Stimulated activated CD4-positive, alpha-beta T cell treated with anti-CD3 and anti-CD28 coated beads, Interleukin-12 subunit alpha, Interleukin-12 subunit beta, amount 100 ng/mL, for 24 hours (primary cell): Measurements from ENCODE around the gene KCNJ10.

Experiments
- DNase-seq, 2 experiments: peaks; one replicate each; pipeline ENCODE4 v3.0.0-alpha.2; 2020; ENCODE audit warnings: low read depth in 2 of 2

KCNJ10 gene

DNA sequence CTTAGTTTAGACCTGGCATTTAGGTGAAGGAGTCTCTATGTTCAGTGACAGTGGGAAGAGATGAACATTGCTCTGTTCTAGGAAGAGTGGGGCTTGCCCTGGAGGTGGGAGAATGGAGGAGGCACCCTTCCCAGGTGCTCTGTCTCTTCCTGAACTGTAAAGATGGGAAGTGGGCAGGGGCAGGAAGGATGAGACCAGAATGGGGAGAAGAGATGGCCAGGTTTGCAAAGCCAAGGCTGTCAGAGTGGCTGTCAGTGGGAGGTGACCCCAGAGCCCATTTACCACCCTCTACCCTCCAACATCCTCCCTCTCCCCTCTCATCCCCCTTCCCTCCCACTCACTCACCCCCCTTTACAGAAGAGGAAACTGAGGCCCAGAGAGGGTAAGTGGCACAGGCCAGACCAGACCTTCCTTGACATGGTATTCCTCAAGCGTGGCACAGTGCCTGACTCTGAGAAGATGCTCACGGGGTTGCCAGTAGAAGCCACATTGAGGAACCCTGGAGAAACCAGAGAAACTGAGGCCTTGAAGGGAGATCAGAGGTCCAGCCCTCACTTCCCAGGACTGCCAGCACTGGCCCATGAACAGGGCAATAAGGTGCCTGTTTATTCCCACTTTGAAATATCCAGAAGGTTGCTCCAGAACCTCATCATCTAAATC, 29.9 kb upstream of the KCNJ10 start:
- no peak for DNase-seq

DNA sequence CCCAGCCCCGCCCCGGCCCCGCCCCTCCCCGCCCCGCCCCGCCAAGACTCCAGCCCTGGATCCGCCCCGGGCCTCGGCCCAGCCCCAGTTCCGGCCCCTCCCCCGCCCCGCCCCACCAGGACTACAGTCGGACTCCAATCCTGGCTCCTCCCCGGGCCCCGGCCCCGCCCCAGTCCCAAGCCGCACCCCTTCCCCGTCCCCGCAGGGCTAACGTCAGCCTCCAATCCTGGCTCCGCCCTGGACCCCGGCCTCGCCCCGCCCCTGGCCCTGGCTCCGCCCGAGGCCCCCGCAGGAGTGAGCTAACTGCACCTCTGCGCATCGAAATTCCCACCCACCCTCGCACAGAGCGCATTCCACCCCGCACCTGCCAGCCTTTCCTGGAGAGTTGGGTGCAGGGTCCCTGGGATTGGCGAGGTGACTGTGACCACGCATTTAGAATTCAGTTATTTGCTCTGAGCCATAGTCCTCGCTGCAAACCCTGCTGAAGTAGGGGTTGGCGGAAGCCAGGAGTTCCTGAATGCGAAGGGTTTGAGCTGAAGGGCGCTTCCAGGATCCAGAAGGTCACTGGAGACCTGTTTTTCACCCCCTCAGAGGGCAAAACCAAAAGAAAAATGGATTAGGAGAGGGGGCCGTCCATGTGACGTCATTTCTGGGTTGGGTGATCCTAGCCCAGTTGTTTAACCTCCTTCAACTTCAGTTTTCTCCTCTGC, 29.0 kb upstream of the KCNJ10 start:
- peak; percentile 95 to 99 for DNase-seq

DNA sequence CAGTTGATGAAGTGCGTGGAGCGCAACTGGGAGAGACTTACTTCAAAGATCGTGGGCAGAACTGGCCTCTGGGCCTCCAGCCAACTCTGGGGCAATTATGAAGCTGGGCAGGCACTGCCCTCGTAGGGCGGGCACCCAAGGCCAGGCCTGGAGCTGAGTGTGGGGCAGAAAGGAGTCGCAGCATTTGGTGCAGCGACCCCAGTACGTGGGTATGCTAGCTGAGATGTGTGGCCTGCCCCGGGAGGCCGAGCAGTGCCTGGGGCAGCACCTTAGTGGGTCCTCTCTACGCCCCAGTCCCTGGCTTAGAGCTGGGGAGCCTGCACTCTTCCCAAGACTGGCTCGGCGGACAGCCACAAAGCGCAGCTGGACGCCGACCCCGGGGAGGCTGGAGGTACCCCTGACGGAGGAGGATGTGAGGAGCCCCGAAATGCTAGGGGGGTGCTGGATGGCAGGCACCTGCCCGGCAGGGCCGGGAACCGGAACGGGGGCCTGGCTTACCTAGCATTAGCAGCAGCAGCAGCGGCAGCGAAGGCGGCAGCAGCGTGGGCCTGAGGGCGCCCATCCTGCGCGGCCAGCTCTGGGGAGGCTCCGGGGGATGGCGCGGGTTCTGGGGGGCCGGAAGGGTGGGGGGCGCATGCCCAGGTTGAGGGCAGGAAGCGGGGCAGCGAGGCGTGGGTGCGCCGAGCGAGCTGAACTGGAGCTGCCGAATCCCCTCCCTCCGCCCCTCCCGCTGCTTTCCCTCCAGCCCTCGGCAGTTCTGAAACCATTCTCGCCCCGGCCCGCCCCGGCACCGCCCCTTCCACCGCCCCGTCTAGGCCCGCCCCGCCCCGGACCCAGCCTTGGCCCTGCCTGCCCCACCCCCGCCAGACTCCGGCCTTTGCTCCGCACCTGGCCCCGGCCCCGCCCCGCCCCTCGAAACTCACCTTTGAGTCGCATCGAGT, 28.2 kb upstream of the KCNJ10 start, which contains the start of gene IGSF8:
Gene IGSF8 (minus strand): TSS at position 709 of the 941 bp plus-strand sequence. CDS start 147 bp downstream, at position 562.
- DNase-seq = peak; percentile 86 to 93

DNA sequence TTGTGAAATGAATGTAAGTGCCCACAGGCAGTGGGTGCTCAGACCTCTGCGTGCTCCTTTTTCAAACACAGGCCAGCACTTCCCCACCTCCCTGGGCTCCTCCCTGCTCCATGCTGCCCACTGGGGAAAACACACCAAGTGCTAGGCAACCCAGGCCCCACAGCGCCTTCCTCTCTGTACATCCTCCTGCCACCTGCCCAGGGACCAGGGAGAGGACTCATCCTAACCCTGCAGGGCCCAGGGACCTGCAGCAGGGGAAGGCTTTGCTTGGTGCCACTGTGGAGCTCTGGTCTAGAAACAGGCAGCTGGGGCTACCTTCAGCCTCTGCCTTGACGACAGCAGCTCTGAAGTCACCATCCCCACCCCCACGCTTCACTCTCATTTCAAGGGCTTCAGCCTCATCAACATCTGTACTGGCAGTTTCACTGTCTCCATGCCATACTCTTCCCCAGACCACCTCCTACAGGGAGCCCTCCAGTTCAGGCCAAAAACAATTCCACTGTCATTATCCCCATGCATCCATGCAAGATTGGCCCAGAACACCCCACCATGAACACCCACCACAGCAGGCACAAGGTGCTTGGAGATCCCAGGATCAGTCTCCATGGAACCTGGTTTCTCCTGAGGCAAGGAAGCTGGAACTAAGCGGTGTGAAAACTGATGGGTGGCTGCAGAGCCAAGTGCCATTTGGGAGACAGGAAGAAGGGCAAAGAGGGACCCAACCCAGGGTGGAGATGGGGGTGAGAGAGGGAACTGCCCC, 27.4 kb upstream of the KCNJ10 start:
- peak in 1 of 2 experiments; percentile 26 for DNase-seq

DNA sequence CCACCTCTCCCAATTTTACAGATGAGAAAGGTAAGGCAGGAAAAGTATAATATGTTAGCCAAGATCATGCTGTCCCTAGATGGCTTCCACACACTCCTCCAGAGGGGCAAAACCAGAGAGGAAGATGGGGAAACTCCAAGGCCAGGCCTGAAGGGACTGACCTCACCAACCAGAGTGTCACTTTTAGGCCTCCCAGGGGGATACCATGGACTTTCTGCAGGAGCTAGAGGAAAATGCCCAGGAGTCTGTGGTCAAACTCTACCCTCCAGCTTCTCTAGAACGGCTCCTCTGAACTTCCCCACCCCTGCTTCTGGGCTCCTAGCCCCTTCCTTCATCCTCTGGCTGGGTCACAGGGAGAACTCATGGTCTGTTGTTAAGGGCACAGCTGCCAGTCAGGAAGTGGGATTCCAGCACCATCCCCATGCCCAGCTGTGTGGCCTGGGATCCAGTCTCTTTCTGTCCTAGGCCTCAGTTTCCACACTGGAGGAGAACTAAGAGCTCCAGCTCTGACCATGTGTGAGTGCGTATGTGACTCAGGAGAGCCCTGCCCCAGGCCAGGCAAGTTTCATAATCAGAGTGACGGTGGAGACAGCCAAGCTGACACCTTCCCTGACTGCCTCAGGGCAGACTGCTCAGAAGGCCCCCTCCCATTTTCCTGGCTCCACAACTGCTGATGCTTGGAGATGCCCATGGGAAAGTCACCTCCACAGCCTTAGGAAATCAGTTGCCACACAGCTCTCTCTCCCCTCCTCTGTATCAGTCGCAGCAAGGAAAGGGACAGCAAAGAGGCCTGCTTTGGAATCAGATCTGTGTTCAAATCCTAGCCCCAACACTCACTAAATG, 26.5 kb upstream of the KCNJ10 start:
- no peak for DNase-seq

DNA sequence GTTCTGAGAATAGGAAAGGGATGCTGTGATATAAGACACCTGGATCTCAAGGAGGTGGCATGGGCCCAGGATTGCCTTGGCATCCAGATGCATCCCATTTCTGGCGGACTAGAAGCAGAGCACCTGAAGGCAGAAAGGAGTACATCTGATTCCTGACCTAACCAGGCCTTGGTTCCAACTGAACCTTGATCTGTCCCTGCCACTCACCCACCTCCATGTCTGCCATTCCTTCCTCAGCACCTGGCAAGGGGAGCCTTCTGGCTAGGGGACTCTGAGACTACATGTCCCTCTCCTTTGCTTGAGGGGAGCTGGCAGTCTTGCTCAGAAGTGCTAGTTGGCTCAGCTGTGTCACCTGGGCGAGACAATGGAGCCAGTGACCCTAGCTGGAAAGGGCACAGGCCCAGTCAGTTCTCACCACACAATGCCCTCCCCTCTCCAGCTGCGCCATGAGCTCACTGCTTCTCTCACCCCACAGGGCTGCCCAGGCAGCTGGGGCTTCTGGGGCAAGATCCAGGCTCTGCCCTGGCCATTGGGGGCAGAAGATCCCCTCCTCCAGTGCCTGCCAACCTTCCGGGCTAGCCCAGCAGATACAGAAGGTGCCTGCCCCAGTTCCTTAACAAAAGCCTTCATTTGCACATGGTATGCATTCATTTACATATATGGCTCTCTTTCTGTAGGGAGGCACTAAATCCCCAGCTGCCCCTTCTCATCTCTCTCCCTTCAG, 25.6 kb upstream of the KCNJ10 start:
- DNase-seq = no peak

DNA sequence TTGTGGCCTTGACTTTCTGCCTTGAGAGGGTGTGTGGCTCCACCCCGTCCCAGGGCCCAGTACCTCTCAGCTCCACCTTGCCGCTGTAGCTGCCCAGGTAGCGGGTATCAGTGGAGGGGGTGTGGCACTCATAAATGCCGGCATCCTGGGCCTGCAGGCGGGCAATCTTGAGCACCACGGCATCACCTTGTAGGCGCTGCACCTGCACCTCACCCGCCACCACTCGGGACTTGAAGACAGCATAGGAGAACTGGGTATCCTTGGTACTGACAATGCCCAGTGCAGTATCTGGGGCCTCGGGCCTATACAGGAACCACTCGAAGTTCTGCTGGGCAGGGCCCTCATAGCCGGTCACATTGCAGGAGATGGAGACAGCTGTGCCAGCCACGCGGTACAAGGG, 24.8 kb upstream of the KCNJ10 start:
- no peak for DNase-seq

DNA sequence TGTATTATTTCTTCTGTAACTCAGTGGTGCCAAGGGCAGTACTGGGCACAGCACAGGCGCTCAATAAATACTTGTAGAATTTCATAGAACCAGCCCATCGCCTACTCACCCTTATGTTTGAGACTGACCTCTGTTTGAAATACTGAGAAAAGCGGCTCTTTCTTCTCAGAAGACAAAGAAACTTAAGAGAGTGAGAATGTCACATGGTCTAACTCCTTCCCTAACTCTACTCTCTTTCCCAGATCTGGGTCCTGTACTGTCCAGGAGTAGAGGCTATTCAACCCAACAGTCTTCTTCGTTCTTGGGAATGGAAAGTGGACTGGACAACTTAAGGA, 24.3 kb upstream of the KCNJ10 start:
- no peak for DNase-seq

DNA sequence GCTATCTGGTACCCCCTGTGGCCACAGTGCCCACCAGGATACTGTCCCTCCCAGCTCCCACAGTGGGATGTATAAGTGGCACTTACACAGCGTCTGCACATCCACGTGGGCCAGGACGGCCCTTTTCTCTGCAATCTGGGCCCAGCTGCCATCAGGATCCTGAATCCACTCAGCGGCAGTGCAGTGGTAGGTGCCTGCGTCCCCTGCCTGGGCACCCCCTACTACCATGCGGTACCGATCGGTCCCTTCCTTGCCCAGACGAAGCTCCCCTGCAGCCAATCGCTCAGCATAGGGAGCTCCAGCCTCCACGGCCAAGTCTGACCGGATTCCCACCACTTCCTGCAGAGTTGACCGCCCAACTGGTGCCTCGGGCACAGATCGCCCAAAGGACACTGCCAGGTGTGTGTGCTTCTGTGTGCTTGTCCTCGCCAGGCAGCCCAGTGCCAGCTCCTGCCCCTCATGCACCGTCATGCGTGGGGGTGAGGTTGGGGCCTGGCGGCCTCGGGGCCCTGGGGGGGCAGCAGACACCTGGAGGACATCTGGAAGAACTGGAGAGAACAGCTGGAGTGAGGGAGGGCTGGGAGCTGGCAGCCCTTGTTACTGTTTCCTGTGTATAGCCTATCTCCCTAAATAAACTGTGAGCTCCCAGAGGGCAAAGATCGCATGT, 23.8 kb upstream of the KCNJ10 start:
- no peak for DNase-seq

DNA sequence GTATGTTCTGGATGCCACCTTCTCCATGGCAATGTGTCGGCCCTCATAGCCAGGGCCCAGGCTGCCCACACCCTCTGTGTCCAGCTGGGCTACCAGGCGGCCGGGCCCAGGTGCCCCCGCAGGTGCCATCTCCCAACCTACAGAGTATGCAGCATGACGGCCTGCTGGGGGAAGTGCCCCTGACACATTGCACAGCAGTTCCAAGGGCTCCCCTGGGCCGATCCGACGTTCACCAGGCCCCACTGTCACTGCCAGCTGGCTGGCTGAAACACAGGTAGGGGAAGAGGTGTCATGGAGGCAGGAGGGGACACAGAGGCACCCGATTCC, 23.1 kb upstream of the KCNJ10 start:
- DNase-seq = no peak

DNA sequence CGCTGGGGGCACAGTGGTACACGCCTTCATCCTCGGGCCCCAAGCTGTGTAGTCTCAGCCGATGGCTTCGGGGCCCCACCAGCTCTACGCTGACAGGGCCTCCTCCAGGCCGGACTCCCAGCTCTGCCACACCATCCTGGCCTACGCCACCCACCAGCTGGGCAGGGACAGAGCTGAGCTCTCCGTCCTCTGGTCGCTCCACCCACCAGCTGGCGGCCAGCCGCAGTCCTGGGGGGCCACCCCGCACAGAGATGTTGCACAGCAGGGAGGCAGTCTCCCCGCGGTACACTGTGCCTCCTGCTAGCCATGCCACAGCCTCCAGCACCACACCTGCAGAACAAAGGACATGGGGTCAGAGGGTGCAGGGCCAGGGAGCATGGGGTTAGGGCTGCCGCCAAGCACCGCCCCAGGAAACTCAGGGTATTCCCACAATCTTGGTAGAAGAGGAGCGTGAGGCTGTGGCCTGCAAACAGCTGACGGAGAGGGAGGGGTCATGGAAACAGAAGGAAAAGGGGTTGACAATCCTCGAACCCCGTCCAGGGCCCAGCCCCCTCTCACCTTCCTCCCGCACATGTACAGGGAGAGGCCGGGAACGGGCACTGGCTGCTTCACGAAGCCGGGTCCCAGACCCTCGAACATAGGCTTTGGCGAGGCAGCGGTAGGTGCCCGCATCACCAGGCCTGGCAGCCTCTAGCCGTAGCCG, 22.6 kb upstream of the KCNJ10 start:
- no peak for DNase-seq

DNA sequence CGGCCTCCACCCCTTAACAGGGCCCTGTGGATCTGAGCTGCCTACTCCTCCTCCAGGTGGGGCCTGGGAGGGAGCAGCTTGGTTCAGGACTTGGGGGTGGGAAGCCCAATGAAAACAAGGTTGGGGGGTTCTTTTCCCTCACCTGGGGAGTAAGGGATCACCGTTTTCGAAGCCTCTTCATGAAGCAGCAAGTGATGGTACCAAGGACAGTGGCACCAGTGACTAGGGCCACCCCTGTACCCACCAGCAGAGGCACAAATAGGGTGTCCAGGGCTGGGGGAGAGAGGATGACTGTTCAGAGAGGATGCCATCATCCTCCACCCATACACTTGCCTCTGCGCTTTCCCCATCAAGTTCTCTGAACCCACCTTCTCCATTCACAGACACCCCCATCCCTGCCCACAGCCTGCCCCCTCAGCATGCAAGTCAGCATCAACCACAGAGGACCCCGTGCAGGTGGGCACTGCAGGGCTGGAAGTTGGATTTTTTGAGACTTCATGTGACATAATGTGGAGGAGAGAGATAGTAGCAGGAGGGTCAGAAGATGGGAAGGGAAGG, 21.8 kb upstream of the KCNJ10 start:
- DNase-seq = no peak

DNA sequence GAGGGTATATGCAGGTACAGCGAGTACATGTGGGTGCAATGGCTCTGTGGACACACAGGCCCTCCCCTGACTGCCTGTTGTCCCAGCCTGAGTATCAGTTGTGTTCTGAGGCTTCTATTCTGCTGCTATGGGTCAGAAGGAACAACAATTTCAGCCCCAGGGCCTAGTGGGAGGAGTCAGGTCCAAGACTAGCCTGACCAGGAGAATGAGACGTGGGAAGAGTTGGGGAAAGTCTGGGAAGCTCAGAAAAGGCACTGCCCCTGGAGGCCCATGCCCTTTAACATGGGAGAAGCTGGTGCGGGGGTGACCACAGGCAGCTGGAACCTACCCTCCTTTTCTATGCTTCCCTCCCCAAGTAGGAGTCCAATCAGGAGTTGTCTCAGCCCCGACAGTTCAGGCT, 20.8 kb upstream of the KCNJ10 start:
- no peak for DNase-seq

DNA sequence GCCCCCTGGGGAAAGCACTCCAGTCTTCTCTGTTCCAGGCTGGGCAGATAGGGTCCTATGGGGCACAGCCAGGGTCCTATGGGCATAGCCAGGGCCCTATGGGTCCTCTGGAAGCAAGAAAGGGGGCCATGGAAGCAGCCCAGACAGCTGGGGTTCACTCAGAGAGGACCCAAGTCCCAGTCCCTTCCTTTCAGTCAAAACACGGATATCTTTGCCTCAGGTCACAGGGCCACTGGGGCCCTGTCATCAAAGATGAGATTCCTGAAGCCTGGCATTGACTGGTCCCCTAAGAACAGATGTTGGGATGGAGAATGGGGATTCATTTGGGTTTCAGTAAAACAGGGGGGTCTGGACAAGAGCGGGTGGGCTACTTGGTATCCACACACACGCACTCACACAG, 19.9 kb upstream of the KCNJ10 start:
- no peak for DNase-seq

DNA sequence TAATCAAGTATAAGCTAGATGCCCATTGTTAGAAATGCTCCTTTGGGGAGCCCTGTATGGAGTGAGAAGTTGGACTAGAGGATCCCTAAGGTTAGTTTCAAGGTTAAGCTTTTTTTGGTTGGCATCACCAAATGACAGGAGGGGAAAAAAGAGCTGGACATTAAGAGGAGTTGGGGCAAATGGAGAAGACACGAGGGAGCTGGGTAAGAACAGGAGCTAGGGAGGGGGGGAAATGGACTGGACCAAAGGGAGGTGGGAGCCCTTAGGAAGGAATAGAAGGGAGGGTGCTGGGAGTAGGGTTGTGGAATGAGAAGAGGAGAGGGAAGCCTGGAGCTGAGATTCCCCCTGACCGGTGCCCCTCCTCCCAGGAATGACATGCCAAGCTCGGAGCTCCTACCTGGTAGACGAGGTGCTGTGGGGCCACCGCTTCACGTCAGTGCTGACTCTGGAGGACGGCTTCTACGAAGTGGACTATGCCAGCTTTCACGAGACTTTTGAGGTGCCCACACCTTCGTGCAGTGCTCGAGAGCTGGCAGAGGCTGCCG, 17.2 kb upstream of the KCNJ10 start:
- no peak for DNase-seq

DNA sequence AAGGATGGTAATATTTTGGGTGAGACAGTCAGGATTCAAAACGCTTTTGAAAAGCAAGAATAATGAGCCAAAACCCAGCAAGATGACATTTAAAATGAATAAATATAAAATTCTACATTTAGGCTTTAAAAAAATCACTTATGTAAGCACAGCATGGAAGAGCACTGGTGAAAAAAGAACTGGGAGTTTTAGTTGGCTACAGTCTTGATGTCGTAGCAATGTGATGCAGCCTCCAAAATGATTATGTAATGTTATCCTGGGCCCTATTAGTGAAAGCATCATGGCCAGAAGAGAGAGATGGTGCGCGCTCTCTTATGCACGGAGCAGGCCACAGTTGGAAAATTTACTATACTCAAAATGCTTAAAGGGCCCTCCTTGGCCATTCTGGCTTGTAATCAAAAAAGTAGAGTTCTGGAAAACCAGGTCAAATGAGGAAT, 16.5 kb upstream of the KCNJ10 start:
- no peak for DNase-seq

DNA sequence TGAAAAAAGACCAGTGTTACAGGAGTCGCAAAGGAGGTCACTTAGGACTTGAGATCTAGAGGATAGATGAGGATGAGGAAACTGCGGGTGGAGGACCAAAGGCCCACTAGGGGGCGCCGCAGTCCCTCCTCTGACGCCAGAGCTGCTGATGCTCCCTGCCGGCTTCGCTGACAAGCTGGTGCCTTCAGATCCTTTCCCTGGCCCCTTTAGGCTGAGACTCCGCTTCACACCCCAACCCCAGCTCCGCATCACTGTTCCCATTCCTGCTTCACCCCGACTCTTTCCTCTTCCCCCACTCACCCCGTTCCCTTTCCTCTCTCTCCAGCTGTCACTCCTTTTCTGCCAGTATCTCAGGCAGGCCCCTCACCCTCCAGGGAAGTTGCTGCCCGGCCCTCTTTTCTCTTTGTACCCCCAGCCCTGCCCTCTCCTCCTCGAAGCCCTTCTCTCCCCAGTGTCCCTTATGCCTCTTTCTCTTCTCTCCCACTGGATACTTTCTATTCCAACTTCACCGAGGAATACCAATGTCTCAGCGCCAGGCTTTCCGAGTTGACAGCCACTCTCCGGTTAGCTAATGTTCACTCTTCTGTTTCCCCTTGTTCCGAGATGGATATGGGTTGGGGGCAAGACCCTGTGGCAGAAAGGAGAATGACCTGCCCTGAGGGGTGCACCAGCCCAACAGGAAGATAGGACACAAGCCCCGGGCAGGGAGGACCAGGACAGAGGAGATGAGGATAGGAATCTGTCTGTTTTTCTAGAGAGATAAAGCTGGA, 15.9 kb upstream of the KCNJ10 start:
- peak; percentile 43 to 78 for DNase-seq
